GM15510 (cell line): ENCODE measurements around the gene DAAM2.

ENCODE experiments used
- POLR2A ChIP-seq: IDR thresholded peaks from 3 replicates; pipeline ENCODE4 v1.6.1; 2011; ENCODE audit warnings: borderline replicate concordance; ENCODE audit not compliant: insufficient read length; ENCODE audit errors: extremely low read depth

DAAM2 gene

DNA sequence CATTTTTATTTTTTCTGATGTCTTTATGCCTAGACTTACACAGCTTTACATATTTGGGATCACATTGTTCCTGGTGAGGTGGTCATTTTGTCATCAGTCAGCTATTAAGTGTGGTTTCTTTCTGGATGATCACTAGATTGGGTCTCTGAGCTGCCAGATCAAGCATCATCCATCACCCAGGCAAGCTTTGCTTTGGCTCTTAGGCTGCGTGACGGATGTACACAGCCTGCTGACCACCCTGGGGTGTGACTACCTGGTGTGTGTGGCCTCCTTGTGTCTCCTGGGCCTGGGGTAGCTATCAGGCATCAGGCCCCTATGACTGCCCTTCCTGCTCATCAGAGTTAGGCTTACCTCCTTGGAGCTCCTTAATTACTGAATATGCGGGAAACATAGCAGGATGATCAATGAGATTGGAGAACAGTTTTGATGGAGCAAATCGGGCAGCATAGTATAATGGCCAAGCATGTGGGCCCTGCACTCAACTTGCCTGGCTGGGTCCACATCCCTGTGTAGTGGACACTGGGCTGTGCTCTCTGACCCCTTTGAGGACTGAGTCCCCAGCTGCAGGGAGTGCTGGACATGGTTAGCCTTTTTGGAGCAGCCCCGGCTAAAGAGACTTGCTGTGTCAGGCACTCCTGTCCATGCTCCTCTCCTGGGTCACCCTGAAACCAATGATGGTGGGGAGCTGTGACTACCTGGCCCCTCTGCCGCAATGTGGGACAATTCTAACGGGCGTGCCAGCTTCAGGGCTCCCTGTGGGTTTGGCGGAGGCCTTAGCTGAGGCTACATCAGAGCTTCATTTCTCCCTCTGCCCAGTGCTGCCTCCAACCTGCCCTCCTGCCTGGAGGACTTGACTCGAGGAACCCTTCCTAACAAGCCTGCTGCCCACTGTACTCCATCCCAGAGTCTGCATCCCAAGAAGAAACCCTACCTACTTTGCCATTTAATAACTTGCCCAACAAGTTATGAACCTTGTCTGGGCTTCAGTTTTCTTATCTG lies 8.2 kb downstream of the DAAM2 start:
- no peak for TF ChIP-seq POLR2A

DNA sequence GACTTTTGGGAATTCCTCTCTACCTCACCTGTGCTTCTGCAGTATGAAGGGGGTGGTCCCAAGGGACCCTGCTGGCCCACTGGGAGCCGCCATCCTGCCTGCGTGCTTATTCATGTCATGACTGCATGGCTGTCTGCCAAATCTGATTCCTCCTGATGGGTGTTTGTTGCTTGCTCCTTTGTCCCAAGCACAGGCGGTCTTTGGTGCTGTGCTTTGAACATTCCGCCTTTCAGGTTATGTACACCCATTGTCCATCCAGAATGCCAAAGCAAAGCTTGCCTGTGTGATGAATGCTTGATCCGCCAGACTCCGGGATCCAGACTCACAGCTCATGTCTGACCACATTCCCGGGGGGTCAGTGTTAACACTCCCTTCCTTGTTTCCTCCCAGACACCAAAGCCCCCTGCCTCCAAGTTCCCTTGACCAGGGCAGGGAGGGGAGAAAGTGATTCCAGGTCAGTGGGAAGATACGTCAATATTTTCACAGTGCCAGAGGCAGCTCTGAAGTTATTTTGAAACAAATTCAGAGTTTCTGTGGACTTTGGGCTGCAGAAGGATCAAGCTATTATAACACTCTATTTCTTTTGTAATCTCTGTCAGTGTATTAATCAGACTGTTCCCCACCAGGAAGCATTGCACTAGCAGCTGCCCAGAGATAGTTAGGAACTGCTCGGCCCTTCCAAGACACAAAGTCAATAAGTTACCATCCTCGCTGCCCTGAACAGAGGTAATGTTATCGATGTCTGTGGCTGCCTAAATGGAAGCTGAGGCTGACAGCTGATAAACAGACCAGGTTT lies 9.5 kb downstream of the DAAM2 start:
- TF ChIP-seq POLR2A = no peak

DNA sequence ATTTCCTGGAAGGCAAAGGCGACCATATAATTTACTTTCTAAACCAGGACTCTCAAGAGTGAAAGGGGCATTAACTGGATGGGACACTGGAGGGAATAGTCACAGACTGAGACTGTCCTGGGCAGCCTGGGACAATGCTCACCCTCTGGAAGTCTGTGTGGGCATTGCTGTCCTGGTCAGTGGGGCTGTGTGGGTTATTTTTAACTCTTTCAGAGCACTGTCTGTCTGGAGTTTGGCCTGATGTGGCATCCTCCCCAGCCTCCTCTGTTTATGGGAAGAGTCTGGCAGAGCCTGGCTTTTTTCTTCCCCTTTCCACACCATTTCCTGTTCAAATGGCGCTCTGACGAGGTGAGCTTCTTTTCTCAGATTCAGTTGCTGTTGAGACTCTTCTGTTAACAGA lies 11.7 kb downstream of the DAAM2 start:
- no peak for TF ChIP-seq POLR2A

DNA sequence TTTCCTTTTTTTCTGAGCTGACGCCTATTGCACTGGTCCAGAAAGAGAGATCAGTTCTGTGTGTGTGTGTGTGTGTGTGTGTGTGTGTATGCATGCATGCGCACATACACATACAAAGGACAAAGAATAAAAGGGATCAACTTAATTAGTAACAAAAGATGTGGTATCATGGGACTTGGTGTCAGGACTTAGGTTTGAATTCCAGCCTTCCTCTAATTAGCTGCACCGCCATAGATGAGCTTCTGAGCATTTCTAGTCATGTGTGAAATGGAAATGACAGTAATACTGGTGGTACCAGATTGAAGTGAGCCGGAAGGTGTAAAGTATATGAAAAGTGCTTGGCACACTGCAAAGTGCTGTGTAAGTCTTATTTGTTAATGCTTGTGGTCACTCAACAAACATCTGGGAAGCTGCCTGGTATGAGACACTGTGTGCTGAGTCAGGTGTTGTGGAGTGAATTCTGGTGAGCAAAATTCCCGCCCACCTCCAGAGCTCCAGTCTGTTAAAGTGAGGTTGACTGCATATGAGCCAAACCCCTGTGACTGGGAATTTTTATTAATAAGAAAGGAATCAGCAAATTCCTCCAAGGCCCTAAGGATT lies 12.4 kb downstream of the DAAM2 start:
- no peak for TF ChIP-seq POLR2A

DNA sequence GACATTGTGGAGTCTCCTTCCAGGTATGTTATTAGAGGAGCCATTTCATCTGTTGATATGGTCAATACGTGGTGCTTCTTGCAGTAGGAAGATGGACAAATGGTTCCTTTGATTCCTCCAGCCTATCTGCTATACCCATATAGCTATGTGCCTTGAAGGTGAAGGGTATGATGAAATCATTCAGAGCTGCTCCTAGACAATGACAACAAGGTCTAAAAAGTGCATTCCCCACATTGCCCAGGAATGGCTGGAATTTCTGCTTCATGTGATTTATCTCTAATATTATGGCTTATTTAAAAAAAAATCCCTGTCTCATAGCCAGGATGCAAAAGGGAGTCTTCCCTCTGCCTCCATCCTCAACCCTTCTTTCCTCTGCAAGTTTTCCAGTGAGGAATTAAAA lies 14.1 kb downstream of the DAAM2 start:
- TF ChIP-seq POLR2A = no peak

DNA sequence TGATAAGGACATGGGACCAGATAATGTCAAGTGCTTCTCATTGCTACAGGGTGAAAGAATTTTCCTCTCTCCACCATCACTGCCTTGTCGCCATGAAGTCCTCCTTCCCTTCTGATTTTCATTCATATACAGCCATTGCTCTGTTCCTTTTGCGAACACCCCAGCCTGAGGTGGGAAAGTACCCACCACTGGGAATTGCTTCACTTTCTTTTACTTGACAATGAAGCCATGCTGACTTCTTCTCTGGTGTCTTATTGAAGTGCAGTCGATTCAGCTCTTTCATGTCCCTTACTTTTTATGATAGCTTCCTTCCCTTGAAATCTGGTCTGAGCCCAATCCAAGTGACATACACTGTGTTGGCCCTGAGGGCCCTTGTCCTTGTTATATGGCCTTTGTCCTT lies 16.2 kb downstream of the DAAM2 start:
- no peak for TF ChIP-seq POLR2A

DNA sequence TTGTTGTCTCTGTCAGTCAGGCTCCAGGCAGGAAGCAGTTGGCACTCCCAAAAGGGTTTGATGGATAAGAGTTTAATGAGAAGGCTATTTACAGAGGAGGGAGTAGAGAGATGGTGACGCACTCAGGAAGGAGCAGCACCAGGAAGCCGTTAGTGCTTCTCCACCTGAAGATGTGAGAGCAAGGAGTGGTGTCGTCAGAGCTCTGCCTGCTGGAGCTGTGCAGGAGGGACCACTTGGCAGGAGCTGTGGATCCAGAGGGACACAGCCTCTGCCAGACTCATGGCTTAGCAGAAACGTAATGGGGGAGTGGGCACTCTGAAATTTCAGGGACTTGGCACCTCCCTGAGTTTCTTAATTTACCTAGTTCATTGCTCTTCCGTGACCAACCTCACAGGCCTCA lies 16.8 kb downstream of the DAAM2 start:
- no peak for TF ChIP-seq POLR2A

DNA sequence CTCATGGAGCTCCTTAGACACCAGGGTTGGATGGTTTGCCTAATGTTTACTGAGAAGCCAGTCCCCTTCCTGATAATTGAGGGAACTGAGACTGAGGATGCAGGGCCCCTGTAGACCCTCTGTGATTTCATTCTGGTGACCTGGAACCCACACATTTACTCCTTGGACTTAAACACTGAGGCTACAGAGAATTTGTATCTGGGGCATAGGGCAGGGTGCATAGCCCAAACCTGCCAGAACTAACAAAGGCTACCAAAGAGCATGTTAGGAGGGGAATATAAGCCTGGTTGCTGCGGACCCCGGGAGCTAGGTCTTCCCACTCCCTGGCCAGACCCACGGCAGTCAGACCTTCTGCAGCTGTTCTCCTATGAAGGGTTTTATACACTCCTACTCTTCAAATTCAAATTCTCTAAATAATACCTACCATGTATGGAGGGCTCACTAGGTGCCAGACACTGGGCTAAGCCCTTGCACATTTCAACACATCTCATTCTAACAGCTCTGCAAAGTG lies 19.7 kb downstream of the DAAM2 start:
- TF ChIP-seq POLR2A = no peak

DNA sequence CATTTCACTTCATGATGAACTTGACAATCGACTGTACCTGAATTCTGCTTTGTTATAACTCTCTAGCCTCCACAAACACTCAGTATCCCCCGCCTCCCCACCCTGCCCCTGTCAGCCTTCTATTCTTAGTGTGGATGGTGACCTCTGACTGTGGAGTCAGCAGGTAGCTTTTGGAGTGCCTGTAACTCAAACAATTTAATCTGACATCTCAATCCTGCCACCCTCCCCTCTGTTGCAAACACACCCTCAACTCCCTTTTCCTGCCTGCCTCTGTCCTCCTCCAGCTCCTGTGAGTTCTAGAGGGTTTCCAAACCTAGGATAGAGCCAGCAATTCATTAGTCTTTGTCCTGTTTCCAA lies 20.3 kb downstream of the DAAM2 start:
- TF ChIP-seq POLR2A = no peak

DNA sequence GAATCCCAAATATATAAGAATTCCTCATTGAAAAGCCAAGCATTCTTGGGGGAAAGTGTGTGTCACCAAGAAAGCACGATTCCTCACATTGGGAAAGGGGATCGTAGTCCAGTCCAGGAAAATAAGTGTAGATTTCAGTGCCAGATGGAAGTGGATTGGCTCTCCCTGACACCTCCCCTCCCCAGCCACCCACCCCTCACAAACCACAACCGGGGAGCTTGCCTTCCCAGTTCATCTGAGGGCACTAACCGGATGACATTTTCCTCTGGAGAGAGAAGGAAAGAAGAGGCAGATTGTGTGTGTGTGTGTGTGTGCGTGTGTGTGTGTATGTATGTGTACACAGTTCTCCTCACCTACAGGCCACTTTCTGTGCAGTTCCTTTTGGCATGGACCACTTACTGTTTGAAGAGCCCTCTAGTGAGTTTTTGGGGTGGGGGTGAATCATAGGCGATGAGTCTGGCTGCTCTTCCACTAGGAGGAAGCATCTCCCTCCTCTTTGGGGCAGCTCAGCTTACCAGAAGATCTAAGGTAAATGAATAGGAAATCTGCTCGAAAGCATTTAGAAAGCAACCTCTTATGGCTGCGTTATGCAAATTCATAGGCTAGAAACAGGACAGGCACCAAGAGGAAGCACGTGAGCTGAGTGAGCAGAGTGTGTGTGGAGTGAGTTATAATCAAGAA lies 20.8 kb downstream of the DAAM2 start:
- TF ChIP-seq POLR2A = no peak

DNA sequence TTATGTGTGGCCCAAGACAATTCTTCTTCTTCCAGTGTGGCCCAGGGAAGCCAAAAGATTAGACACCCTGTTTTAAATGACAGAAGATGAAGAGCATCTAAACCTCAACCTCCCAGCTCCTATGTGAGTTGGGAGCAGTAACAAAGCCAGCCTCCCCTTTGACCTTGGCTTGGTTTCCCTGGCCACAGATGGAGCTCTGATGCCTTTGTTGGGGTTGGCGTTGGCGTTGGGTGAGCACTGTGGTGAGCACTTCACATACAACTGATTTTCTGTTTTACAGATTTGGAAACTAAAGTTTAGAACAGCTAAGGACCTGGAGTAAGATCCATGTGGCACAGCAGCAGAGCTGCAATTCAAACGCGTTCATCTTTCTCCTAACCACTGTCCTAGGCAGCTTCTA lies 22.1 kb downstream of the DAAM2 start:
- TF ChIP-seq POLR2A = no peak

DNA sequence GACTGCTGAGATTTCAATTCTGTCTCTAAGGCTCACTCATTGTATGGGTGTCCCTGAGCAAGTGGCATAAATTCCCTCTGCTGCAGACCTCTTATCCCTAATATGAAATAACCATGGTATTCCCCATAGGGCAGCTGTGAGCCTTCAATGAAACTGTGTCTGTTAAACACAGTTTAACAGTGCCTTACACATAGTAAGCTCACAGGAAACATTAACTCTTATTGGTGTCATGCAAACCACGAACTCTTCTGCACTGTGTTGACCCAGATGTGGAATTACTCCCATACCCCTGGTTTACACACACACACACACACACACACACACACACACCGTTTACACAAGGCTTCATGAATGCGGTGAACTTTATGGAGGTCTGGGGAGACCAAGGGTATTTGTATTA lies 23.2 kb downstream of the DAAM2 start:
- no peak for TF ChIP-seq POLR2A

DNA sequence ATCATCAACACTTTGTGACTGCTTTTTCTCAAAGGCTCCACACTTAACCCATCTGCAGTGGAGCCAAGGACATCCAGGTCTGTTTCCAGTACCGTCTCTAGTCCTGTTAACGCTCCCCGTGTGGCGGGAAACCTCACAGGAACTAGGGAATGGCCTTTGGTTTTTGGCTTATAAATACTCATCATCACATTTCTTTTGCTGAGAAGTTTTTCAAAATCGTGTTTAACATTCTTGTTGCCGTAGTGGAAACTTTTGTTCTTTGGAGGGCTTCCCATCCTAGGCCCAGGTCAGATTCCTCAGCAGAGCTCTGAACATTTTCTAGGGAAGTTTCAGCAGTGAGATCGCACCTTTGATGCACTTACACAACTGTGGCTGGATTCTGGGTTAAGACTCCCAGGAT lies 24.6 kb downstream of the DAAM2 start:
- TF ChIP-seq POLR2A = no peak

DNA sequence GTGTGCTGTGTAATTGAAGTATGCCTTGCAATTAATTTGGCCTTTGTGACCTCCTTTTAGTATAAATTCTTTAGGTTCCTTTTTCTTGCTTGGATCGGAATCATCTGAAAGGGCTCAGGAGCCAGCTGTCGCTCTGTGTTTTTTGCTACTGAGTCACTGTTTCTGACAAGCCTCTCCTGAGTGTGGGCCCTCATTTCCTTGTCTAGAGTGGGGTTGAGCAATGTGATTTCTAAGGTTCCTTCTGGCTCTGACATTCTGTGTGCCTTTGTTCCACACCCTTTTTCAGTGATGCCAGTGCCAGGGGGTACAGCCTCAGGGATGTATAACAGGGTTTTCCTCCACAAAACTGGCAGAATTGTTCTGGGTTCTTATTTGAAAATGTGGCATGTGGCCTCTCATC lies 26.5 kb downstream of the DAAM2 start:
- no peak for TF ChIP-seq POLR2A
